ENCODE measurements around the gene LASP1.

Gene LASP1

DNA sequence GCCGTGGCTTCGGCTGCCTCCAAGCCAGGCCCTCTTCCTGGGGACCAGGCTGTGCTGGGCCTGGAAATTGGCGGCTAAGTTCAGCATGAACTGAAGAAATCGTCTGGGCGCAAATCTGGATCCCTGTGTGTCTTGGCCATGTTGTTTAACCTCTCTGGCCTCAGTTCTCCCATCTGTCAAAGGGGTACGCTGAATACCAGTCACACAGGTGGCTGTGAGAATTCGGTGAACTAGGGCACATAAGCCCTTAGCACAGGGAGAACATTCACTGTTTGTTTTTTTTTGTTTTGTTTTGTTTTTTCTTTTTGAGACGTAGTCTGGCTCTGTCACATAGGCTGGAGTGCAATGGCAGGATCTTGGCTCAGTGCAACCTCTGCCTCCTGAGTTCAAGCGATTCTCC is 19.0 kb downstream of the LASP1 start:
- H3K27me3 ChIP-seq = no peaks in the 10 kb centered on the region
- H3K9me3 ChIP-seq = no peaks in the 10 kb centered on the region
- no peak overlapping the region for H3K9ac ChIP-seq
- H3K4me1 ChIP-seq = peaks cover 84% of the 10 kb centered on the region
- H4K20me1 ChIP-seq = peaks cover 58% of the 10 kb centered on the region
- no peak for TF ChIP-seq Cebpa-rat (IDR thresholded peaks at IDR 0.05)
- H3K36me3 ChIP-seq = peaks cover 84% of the 10 kb centered on the region
- no peak overlapping the region for H3K27ac ChIP-seq
- no peak overlapping the region for H3K4me3 ChIP-seq
- no peak overlapping the region for H3K4me2 ChIP-seq

DNA sequence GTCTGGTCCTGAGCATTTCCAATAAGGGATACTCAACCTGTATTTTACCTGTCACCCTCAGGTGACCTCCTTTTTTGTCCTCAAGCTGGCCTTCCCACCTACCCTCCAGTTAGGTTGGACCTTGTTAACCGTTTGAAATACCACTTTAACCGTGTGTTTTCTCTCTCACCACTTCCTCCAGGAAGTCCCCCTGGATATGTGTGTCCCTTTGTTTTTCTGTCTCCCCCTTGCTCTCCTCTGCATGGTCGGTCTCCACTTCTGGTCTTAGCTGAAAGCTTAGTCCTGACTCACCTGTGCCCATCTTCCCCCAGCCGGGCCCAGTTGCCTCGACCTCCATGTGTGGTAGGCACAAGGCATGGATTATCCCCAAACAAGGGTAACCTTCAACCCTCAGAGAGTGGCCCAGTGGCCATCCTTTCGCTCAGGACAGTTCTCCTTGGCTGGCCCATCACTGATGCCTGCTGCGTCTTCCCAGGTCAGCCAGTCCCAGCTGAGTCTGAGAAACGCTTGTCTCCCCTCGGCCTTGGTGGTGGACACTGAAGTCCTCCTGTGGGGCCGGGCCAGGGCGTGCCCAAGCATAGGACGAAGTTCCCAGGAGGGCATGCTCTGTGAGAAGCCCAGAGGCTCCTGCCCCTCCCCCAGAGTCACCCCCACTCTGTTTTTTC is 20.0 kb downstream of the LASP1 start:
- Histone ChIP-seq H3K36me3 (peaks cover 92% of the 10 kb centered on the region), H4K20me1 (peaks cover 49% of the 10 kb centered on the region), H3K4me3 (no peak overlapping the region), H3K27me3 (no peaks in the 10 kb centered on the region), H3K27ac (peak overlapping the region; percentile 65), H3K9me3 (no peaks in the 10 kb centered on the region), H3K9ac (no peak overlapping the region), H3K4me2 (no peak overlapping the region), H3K4me1 (peaks cover 80% of the 10 kb centered on the region)
- TF ChIP-seq Cebpa-rat (IDR thresholded peaks at IDR 0.05) = no peak

DNA sequence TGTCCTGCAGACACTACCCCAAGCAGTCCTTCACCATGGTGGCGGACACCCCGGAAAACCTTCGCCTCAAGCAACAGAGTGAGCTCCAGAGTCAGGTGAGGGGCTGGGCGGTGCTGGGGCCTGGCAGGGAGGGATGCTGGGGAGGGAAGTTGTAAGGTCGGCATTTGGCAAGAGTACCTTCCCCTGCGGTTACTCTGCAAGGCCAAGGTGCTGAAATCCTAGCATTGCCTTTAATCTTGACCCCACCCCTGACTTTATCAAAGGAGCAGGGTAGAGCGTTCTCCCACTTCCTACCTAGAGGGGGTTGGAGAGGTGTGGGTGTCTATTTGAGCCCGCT is 20.5 kb downstream of the LASP1 start:
- Histone ChIP-seq H4K20me1 (peaks cover 44% of the 10 kb centered on the region), H3K9me3 (no peaks in the 10 kb centered on the region), H3K4me1 (peaks cover 75% of the 10 kb centered on the region), H3K27me3 (no peaks in the 10 kb centered on the region), H3K9ac (no peak overlapping the region), H3K4me3 (no peak overlapping the region), H3K27ac (peak overlapping the region; percentile 65), H3K4me2 (no peak overlapping the region), H3K36me3 (peaks cover 90% of the 10 kb centered on the region)
- TF ChIP-seq Cebpa-rat (IDR thresholded peaks at IDR 0.05) = no peak

DNA sequence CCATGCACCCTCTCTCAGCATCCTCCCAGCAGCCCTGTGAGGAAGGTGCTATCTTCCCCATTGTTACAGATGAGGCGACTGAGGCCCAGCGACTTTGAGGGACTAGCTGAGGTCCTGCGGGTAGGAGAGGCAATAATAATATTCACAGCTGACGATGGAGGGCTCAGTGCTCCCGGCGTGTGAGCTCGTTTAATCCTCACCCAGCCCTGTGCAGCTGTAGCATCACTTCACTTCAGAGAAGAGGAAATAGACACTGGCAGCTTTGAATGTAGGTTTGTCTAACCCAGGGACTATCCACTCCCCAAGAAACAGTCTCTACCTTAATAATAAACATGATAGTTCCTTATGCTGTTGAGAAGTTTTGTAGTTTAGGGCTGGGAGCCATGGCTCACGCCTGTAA is 21.6 kb downstream of the LASP1 start:
- Histone ChIP-seq H4K20me1 (peaks cover 33% of the 10 kb centered on the region), H3K27me3 (no peaks in the 10 kb centered on the region), H3K36me3 (peaks cover 94% of the 10 kb centered on the region), H3K4me3 (no peak overlapping the region), H3K4me1 (peaks cover 74% of the 10 kb centered on the region), H3K4me2 (peak overlapping the region; percentile 65), H3K9ac (0 out of 2 replicates have a peak overlapping the region, but pooled peaks have one; percentile 27), H3K27ac (peak overlapping the region; percentile 65), H3K9me3 (no peaks in the 10 kb centered on the region)
- TF ChIP-seq Cebpa-rat (IDR thresholded peaks at IDR 0.05) = no peak

DNA sequence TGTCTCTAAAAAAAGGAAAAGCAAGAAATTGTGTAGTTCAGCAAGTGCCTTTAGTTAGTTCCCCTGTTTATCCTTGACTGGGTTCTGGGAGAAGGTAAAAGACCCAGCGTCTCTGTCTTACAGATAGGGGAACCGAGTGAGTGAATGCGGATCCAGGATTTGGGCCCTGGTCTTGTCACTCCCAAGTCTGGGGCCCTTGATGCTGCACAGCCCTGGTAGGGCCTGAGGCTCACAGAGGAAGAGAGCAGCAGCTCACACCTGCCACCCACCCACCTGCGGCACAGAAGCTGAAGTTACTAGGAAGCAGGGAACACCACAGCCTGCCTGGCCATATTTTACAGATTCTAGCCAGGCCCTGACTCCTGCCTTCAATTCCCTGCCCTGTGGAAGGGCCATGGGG is 22.2 kb downstream of the LASP1 start:
- TF ChIP-seq Cebpa-rat (IDR thresholded peaks at IDR 0.05) = no peak
- Histone ChIP-seq H3K4me3 (no peak overlapping the region), H3K9ac (peak overlapping the region; percentile 27; the same call in 1 of the 2 replicates), H3K4me1 (peaks cover 74% of the 10 kb centered on the region), H3K4me2 (peak overlapping the region; percentile 65), H3K27me3 (no peaks in the 10 kb centered on the region), H3K9me3 (no peaks in the 10 kb centered on the region), H3K27ac (peak overlapping the region; percentile 65), H3K36me3 (peaks cover 94% of the 10 kb centered on the region), H4K20me1 (peaks cover 27% of the 10 kb centered on the region)

DNA sequence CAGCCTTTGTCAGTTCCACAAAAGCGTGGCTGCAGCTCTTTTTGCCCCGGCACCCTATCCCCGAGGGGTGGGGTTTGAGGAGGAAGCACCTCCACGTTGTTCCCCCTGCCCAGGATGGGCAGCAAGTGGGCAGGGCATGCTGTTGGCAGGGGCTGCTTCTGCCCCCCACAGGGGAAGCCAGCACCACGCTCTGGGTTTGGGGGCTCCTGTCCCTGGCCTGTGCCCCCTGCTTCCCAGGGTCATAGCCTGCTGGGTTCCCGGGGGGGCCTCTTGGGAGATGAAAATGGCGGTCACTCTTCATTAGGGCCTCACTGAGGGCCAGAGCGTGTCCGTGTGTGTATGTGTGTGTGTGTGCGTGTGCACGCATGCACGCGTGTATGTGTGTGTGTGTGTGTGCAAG is 22.8 kb downstream of the LASP1 start:
- Histone ChIP-seq H3K9ac (peak overlapping the region; percentile 27; the same call in 1 of the 2 replicates), H3K9me3 (no peaks in the 10 kb centered on the region), H4K20me1 (peaks cover 21% of the 10 kb centered on the region), H3K27ac (peak overlapping the region; percentile 65), H3K4me3 (no peak overlapping the region), H3K4me2 (peak overlapping the region; percentile 65), H3K27me3 (no peaks in the 10 kb centered on the region), H3K36me3 (peaks cover 92% of the 10 kb centered on the region), H3K4me1 (peaks cover 74% of the 10 kb centered on the region)
- no peak for TF ChIP-seq Cebpa-rat (IDR thresholded peaks at IDR 0.05)

DNA sequence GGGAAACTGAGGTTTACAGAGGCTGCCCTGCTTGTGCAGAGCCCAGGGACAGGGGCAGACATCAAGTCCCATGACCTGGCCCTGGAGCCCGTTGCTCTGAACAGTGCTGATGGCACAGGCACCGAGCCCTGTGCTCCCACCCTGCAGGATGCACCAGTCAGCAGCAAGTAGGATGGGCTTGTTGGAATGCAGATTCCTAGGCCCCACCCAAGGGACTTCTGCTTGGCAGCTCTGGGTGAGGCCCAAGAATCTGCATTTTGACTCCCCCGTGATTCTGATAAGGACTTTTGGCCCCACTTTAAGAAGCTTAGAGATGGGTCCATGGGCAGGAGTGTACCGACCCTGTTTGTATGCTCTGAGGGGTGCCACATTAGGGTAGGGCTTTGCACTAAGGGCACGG is 23.3 kb downstream of the LASP1 start:
- Histone ChIP-seq H3K27me3 (no peaks in the 10 kb centered on the region), H3K9ac (peak overlapping the region; percentile 21; the same call in 1 of the 2 replicates), H3K36me3 (peaks cover 87% of the 10 kb centered on the region), H3K27ac (peak overlapping the region; percentile 78), H3K4me2 (peak overlapping the region; percentile 65), H3K4me3 (no peak overlapping the region), H3K9me3 (no peaks in the 10 kb centered on the region), H3K4me1 (peaks cover 79% of the 10 kb centered on the region), H4K20me1 (peaks cover 16% of the 10 kb centered on the region)
- no peak for TF ChIP-seq Cebpa-rat (IDR thresholded peaks at IDR 0.05)

DNA sequence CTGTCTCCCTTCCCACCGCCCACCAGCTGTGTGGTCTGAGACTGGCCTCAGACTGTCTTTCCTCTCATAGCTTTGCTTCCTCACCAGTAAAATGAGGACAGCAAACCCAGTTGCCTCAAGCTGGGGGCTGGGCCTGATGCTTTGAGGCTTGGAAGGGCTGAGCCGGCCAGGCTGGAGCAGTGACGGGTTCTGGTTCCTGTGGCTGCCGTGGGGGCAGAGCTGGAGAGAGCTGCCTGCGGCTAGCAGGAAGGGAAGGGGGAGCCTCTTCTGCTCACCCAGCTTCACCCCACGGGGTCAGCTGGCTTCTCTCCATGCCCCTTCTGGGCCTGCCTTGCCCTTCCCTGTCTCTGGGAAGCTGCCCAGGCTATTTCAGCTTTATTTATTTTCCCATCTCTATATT is 23.7 kb downstream of the LASP1 start:
- Histone ChIP-seq H3K9ac (peak overlapping the region; percentile 21; the same call in 1 of the 2 replicates), H3K36me3 (peaks cover 82% of the 10 kb centered on the region)

DNA sequence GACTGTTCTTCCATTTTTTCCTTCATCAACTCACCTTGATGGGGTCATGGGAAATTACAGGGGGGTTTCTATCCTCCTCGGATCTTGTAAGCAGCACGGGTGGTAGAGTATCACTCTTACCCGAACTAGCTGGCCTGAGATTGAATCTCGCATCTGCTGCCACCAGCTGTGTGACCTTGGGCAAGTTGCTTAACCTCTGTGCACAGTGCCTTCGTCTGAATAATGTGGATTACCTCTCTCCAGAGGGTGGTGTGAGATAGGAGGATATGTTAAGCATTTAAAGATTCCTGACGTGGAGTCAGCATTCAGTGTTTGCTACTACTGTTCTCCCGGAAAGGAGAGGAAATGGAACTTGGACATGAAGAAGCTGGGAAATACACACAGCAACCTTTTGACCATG is 24.4 kb downstream of the LASP1 start:
- H3K4me3 ChIP-seq = no peak overlapping the region
- H3K9ac ChIP-seq = no peak overlapping the region
- H3K27ac ChIP-seq = peak overlapping the region; percentile 78
- no peaks in the 10 kb centered on the region for H3K27me3 ChIP-seq
- peaks cover 7% of the 10 kb centered on the region; the same call in 1 of the 2 replicates for H4K20me1 ChIP-seq
- H3K9me3 ChIP-seq = no peaks in the 10 kb centered on the region
- peaks cover 75% of the 10 kb centered on the region for H3K36me3 ChIP-seq
- H3K4me1 ChIP-seq = peaks cover 89% of the 10 kb centered on the region
- H3K4me2 ChIP-seq = peak overlapping the region; percentile 65
- TF ChIP-seq Cebpa-rat (IDR thresholded peaks at IDR 0.05) = no peak

More for the DNA sequence above, 23.7 kb downstream of the LASP1 start:
- no peak overlapping the region for H3K4me3 ChIP-seq
- peak overlapping the region; percentile 78 for H3K27ac ChIP-seq
- no peak for TF ChIP-seq Cebpa-rat (IDR thresholded peaks at IDR 0.05)
- no peaks in the 10 kb centered on the region for H3K27me3 ChIP-seq
- peak overlapping the region; percentile 65 for H3K4me2 ChIP-seq
- H3K4me1 ChIP-seq = peaks cover 84% of the 10 kb centered on the region
- H4K20me1 ChIP-seq = peaks cover 12% of the 10 kb centered on the region; the same call in 1 of the 2 replicates
- no peaks in the 10 kb centered on the region for H3K9me3 ChIP-seq

DNA sequence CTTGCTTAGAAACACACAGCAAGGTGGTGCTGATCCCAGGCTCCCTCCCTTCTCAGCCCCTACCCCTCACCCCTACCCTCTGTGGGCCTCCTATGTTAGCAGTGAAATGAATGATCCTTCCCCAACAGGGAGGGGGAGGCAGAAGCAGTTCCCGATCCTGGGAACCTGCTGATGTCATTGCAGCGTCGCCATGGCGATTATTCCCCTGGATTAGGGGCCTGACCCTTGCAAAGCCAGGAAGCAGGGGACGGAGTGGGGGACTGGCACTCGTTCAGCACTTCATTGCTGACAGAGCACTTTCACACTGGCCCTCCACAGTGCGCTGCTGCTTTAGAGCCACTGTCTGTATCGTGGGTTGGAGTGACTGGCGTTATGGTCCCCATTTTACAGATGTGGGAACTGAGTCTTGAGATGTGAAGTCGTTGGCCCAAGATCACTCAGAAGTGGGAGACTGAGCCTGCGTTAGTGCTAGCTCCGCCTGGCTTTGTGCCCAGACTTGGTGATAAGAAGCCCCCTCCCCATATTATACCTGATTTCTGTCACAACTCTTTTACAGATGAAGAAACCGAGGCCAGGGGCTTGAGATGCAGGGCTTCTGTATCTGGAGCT is 26.6 kb downstream of the LASP1 start:
- Histone ChIP-seq H3K9ac (0 out of 2 replicates have a peak overlapping the region, but pooled peaks have one; percentile 80), H3K4me3 (no peak overlapping the region), H3K36me3 (peaks cover 65% of the 10 kb centered on the region), H4K20me1 (no peaks in the 10 kb centered on the region), H3K4me2 (peak overlapping the region; percentile 97), H3K9me3 (no peaks in the 10 kb centered on the region), H3K27ac (peak overlapping the region; percentile 98), H3K4me1 (peaks cover 90% of the 10 kb centered on the region), H3K27me3 (no peaks in the 10 kb centered on the region)
- no peak for TF ChIP-seq Cebpa-rat (IDR thresholded peaks at IDR 0.05)

All from BLaER1 (cell line).